Right cardiac atrium (tissue), 5 donors: Measurements from ENCODE around the gene BUB1B. TPM values are rescaled to one million over a fixed set of nuclear protein-coding genes. Genes with fewer than 3 reads are reported as not detected.
"Not testable (repeated sequence)": the region's sequence is repeated elsewhere in the genome, so short reads cannot be mapped to it uniquely, and the experiment has no call there.

ENCODE experiments used
- ATAC-seq, 2 donors: fragments of 200-7000 bp; cut with Tn5 transposase; one replicate each; pipeline versions ENCODE4 v1.8.0 to v1.9.1; 2020; ENCODE audit warnings: moderate library complexity in 2 of 2, mild to moderate bottlenecking in 1 of 2
- DNase-seq, 3 donors: peaks; one replicate each; pipeline ENCODE4 v3.0.0-alpha.2; 2020
- H3K27ac ChIP-seq: one replicate; pipeline ENCODE4 v1.5.1; 2013; ENCODE audit warnings: mild to moderate bottlenecking, low read length, control low read depth, moderate library complexity
- H3K27me3 ChIP-seq: one replicate; pipeline ENCODE4 v1.6.1; 2013; ENCODE audit not compliant: control insufficient read depth, insufficient read depth
- H3K4me1 ChIP-seq: one replicate; pipeline ENCODE4 v1.6.1; 2013; ENCODE audit warnings: low read length; ENCODE audit not compliant: control insufficient read depth, insufficient read depth
- H3K4me3 ChIP-seq: one replicate; pipeline ENCODE4 v1.5.1; 2013; ENCODE audit warnings: low read length, control low read depth
- H3K9me3 ChIP-seq: one replicate; pipeline ENCODE4 v1.6.1; 2013; ENCODE audit warnings: low read length; ENCODE audit not compliant: control insufficient read depth
- WGBS: extraction: QIAGEN DNeasy Blood & Tissue Kit; methylation state at CpG from one replicate; pipeline ENCODE4 v1.1.7; 2013; 5-methylcytosine and 5-hydroxymethylcytosine counted together
- intact Hi-C, 4 donors: fragments of 100-400 bp; cut with DNase I; formaldehyde crosslinking; loops; one replicate each; pipeline versions ENCODE4 v1.11.0 to v1.14.0; 2022 to 2023
- polyA plus RNA-seq: library from polyadenylated mRNA; stranded (reverse); fragments of 200-250 nt; gene quantifications from one replicate; pipeline ENCODE4 v1.2.3, GENCODE V29; 2013
- total RNA-seq, 4 donors: library from RNA; stranded (reverse); fragmentation: NEBNext Ultra II Directional; extraction: Animal tissue kit (Norgen Biotek cat#: 25700); gene quantifications; one replicate each; pipeline ENCODE4 v1.2.1, GENCODE V29; 2021
- donor health status: healthy with polysubstance abuse.
- donor health status: DM: no; HTN: yes; CAD: no.
- donor health status: DM: no; HTN: no; CAD: no.
- donor health status: DM: no; HTN: yes; CAD: no; lungs with severe emphysema.
- donor health status: DM: yes; HTN: yes; CAD: no.

Gene BUB1B
- total and polyA plus RNA-seq, 5 donors, result 0.18 to 1.8 (median 1.5) TPM; not detected in 1

DNA sequence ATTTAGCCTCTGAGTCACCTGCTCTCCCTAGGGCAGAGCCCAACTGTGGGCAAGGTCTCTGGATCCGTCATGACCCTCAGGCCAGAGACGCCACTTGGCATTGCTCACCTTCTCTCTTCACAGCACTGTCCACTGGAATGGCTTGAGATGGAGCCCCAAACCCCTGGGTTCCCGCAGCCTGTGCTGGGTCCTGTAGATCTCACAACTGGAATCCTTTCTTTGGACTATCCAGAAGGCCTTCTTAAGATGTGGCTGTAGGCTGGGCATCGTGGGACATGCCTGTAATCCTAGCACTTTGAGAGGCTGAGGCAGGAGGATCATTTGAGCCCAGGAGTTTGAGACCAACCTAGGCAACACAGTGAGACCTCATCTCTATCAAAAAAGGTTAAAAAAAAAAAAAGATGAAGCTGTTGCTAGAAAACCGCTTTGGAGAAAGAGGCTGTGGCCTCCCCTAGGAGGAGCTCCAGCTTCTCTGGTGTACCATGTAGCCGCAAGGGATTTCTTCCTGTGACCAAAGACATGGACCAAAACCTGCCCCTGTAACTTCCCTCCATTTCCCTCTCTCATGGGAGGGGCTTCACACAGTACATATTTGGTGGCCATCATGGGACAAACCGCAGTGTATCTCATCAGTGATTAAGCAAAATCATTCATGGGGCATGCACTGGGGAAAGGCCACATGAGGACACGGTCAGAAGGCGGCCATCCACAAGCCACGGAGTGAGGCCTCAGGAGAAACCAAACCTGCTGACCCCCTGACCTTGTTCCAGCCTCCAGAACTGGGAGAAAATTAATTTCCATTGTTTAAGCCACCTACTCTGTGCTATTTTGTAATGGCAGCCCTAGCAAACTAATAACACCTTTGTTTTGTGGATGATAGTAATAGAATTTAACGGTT, 23.3 kb upstream of the BUB1B start:
- intact Hi-C loops, result no loop called here
- DNase-seq (no peak), ATAC-seq (no peak)
- H3K4me1 ChIP-seq, result no peaks in the 10 kb centered on the region
- H3K27ac ChIP-seq, result no peak overlapping the region
- H3K9me3 ChIP-seq, result no peaks in the 10 kb centered on the region
- 91% methylated on average over 11 of the region's 11 CpGs for WGBS
- no peaks in the 10 kb centered on the region for H3K27me3 ChIP-seq
- no peak overlapping the region for H3K4me3 ChIP-seq

GRCh38 chr15:40138201-40138570, 22.7 kb upstream of the BUB1B start:
- H3K4me3 ChIP-seq, H3K4me1 ChIP-seq, H3K9me3 ChIP-seq, H3K27me3 ChIP-seq, intact Hi-C loops, H3K27ac ChIP-seq, ATAC-seq, DNase-seq: not testable (repeated sequence)
- 68% methylated on average over 3 of the region's 3 CpGs for WGBS

DNA sequence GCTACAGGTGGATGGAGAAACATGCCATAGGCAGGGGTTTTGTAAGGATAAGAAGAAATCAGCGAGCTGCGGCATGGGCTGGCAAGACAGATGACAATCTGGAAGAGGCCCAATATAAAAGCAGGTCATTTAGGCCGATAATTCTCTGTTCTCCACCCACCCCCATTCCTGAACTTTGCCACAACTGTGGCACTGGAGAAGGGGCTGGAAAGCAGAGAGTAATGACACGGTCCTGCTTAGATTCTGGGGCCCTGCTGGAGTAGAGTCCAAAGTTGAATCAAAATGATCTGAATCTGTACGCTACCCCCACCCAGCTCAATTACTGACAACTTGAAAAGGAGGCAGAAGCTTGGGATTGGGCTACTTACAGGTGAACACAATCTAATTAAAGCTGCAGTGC, 18.4 kb upstream of the BUB1B start:
- no peak overlapping the region for H3K4me3 ChIP-seq
- ATAC-seq (no peak), DNase-seq (no peak)
- H3K4me1 ChIP-seq, result no peaks in the 10 kb centered on the region
- H3K27ac ChIP-seq, result no peak overlapping the region
- intact Hi-C loops, result no loop called here
- H3K9me3 ChIP-seq, result no peaks in the 10 kb centered on the region
- WGBS, result 91% methylated on average over 5 of the region's 5 CpGs
- H3K27me3 ChIP-seq, result no peaks in the 10 kb centered on the region

- H3K4me1 ChIP-seq, result no peaks in the 10 kb centered on the region
- no peaks in the 10 kb centered on the region for H3K9me3 ChIP-seq
- no peak for DNase-seq
- 88% methylated on average over 4 of the region's 4 CpGs for WGBS
- no peaks in the 10 kb centered on the region for H3K27me3 ChIP-seq
- no peak for ATAC-seq
- no peak overlapping the region for H3K4me3 ChIP-seq
- H3K27ac ChIP-seq, result no peak overlapping the region
- intact Hi-C loops, result no loop called here
Observed at GRCh38 chr15:40146037-40146436, 14.8 kb upstream of the BUB1B start.

GRCh38 chr15:40149339-40149738, 11.5 kb upstream of the BUB1B start:
- no peaks in the 10 kb centered on the region for H3K4me1 ChIP-seq
- H3K27me3 ChIP-seq, result no peaks in the 10 kb centered on the region
- no peaks in the 10 kb centered on the region for H3K9me3 ChIP-seq
- no peak overlapping the region for H3K4me3 ChIP-seq
- DNase-seq (no peak), ATAC-seq (no peak)
- intact Hi-C loops, result no loop called here
- WGBS, result 88% methylated on average over 4 of the region's 4 CpGs
- H3K27ac ChIP-seq, result no peak overlapping the region

- 63% methylated on average over 9 of the region's 9 CpGs for WGBS
- H3K4me3 ChIP-seq, result no peak overlapping the region
- no peaks in the 10 kb centered on the region for H3K4me1 ChIP-seq
- ATAC-seq (no peak), DNase-seq (no peak)
- H3K27ac ChIP-seq, result no peak overlapping the region
- no peaks in the 10 kb centered on the region for H3K9me3 ChIP-seq
- H3K27me3 ChIP-seq, result no peaks in the 10 kb centered on the region
- intact Hi-C loops, result no loop called here
Observed at GRCh38 chr15:40150163-40150925, 10.5 kb upstream of the BUB1B start.

GRCh38 chr15:40151499-40151898, 9.4 kb upstream of the BUB1B start:
- Histone ChIP-seq H3K9me3 (no peaks in the 10 kb centered on the region), H3K27me3 (no peaks in the 10 kb centered on the region), H3K4me3 (no peak overlapping the region), H3K4me1 (no peaks in the 10 kb centered on the region), H3K27ac (no peak overlapping the region)
- 65% methylated on average over 6 of the region's 6 CpGs for WGBS
- DNase-seq (no peak), ATAC-seq (no peak)
- intact Hi-C loops, result no loop called here

DNA sequence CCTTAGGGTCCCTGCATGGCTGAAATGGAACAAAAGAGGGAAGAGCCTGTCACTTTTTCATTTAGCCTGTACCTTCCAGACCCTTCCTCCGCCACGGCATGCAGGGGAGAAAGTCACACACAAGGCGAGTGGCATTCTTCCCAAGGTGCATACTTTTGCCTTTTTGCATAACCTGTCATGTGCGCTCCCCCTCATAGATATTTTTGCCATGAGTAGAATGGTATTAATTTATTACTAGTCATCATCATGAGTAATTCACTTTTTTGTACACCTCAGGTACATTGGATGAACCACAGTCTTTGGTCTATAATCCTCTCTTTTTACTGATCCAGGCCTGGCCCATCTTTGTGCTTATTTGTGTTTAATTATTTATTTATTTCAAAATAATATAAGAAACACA, 8.9 kb upstream of the BUB1B start:
- H3K9me3 ChIP-seq, result no peaks in the 10 kb centered on the region
- 88% methylated on average over 4 of the region's 4 CpGs for WGBS
- DNase-seq (no peak), ATAC-seq (no peak)
- intact Hi-C loops, result no loop called here
- H3K27ac ChIP-seq, result no peak overlapping the region
- no peaks in the 10 kb centered on the region for H3K27me3 ChIP-seq
- H3K4me1 ChIP-seq, result no peaks in the 10 kb centered on the region
- H3K4me3 ChIP-seq, result no peak overlapping the region

GRCh38 chr15:40154821-40155220, 6.0 kb upstream of the BUB1B start:
- 89% methylated on average over 1 of the region's 1 CpG for WGBS
- H3K4me3 ChIP-seq, H3K27me3 ChIP-seq, H3K9me3 ChIP-seq, H3K4me1 ChIP-seq, ATAC-seq, H3K27ac ChIP-seq, DNase-seq: not testable (repeated sequence)
- intact Hi-C loops, result loop anchor here in 1 of 4 donors (5.0 kb wide), 1 partner anchor 48 kb away; the partner anchor contains the start of gene BMF

GRCh38 chr15:40155270-40155910, 5.5 kb upstream of the BUB1B start:
- intact Hi-C loops, result loop anchor here in 1 of 4 donors (5.0 kb wide), 1 partner anchor 48 kb away; the partner anchor contains the start of gene BMF
- Histone ChIP-seq H3K9me3 (no peaks in the 10 kb centered on the region), H3K4me1 (no peaks in the 10 kb centered on the region), H3K27me3 (no peaks in the 10 kb centered on the region), H3K27ac (no peak overlapping the region), H3K4me3 (no peak overlapping the region)
- 55% methylated on average over 4 of the region's 5 CpGs for WGBS
- DNase-seq (no peak), ATAC-seq (peak in 1 of 2 donors; percentile 14)
